HepG2 (cell line): Measurements from ENCODE around the gene MORN1. TPM values are rescaled to one million over a fixed set of nuclear protein-coding genes. Genes with fewer than 3 reads are reported as not detected.

Experiments used
- ATAC-seq: fragments of 200-7000 bp; cut with Tn5 transposase; 3 replicates; pipeline ENCODE4 v1.9.1; 2020; ENCODE audit warnings: mild to moderate bottlenecking, moderate library complexity
- BruUV-seq: library from RNA; stranded (reverse); fragments of 400-500 nt; replicated peaks from 2 replicates; lab custom pipeline; 2021; lab: Mats Ljungman, UMichigan
- CTCF ChIA-PET: fragments of 300-600 bp; formaldehyde crosslinking; extraction: SDS; loops from one replicate; lab custom pipeline; 2021; ENCODE audit warnings: low total read pairs, inconsistent platforms, low intra/inter-chr PET ratio; lab: Yijun Ruan, JAX
- POLR2A ChIA-PET: fragments of 350-600 bp; sonication (Branson Sonifier 250); formaldehyde crosslinking; loops from one replicate; lab custom pipeline; 2020; ENCODE audit warnings: antibody characterized with exemption, inconsistent platforms; lab: Yijun Ruan, JAX
- DNase-seq: peaks from one replicate; pipeline ENCODE4 v3.0.0-alpha.2; 2015; ENCODE audit warnings: low spot score
- FAIRE-seq: peaks from 3 replicates; lab custom pipeline; 2011; peaks lifted over from hg19 to GRCh38; lab: Jason Lieb, UNC
- H2AFZ ChIP-seq: one replicate; pipeline ENCODE4 v1.6.1; 2011; ENCODE audit warnings: low read length, inconsistent platforms
- H3K27ac ChIP-seq: fragments of 300-600 bp; 3 replicates; pipeline ENCODE4 v1.8.0; 2011; ENCODE audit warnings: mixed run types, mild to moderate bottlenecking, mixed read lengths, low read length, inconsistent platforms; ENCODE audit not compliant: insufficient read depth; ENCODE audit errors: extremely low read length
- H3K27me3 ChIP-seq, 2 experiments: fragments of 200-600 bp in 1 of 2; 2 replicates in 1 of 2; 3 replicates in 1 of 2; pipeline versions ENCODE4 v1.6.0 to v1.8.0; 2011; ENCODE audit warnings: low read length in 2 of 2, mild to moderate bottlenecking in 2 of 2, moderate library complexity in 2 of 2, inconsistent platforms in 1 of 2; ENCODE audit not compliant: insufficient read depth in 2 of 2, control insufficient read depth in 1 of 2
- H3K36me3 ChIP-seq, 2 experiments: fragments of 200-600 bp in 1 of 2; replicated peaks in 1 of 2; 2 replicates in 1 of 2; 3 replicates in 1 of 2; pipeline versions ENCODE4 v1.5.1 to v1.8.0; 2011; ENCODE audit warnings: low read length in 2 of 2, inconsistent platforms in 1 of 2; ENCODE audit not compliant: insufficient read depth in 2 of 2, control insufficient read depth in 1 of 2
- H3K4me1 ChIP-seq: 2 replicates; pipeline ENCODE4 v1.5.1; 2012; ENCODE audit warnings: low read length, inconsistent platforms; ENCODE audit not compliant: insufficient read depth
- H3K4me2 ChIP-seq: 2 replicates; pipeline ENCODE4 v1.6.0; 2011; ENCODE audit warnings: low read depth, low read length, inconsistent platforms
- H3K4me3 ChIP-seq, 3 experiments: fragments of 200-600 bp in 1 of 3; sonication (generic), shearing (Covaris generic) in 1 of 3; replicated peaks in 1 of 3; 2 replicates each; pipeline ENCODE4 v1.5.1; 2011 to 2016; ENCODE audit warnings: low read length in 3 of 3, inconsistent platforms in 2 of 3, low read depth in 2 of 3, mild to moderate bottlenecking in 2 of 3, control low read depth in 1 of 3, mixed read lengths in 1 of 3; ENCODE audit not compliant: insufficient read depth in 1 of 3
- H3K79me2 ChIP-seq: one replicate; pipeline ENCODE4 v1.6.1; 2011; ENCODE audit warnings: low read length, inconsistent platforms; ENCODE audit not compliant: insufficient read depth
- H3K9ac ChIP-seq: 2 replicates; pipeline ENCODE4 v1.6.0; 2011; ENCODE audit warnings: mild to moderate bottlenecking, low read depth, low read length, inconsistent platforms; ENCODE audit not compliant: insufficient read depth
- H3K9me3 ChIP-seq: 2 replicates; pipeline ENCODE4 v1.5.1; 2012; ENCODE audit warnings: mild to moderate bottlenecking, low read length
- H4K20me1 ChIP-seq: 2 replicates; pipeline ENCODE4 v1.6.0; 2011; ENCODE audit warnings: inconsistent platforms, mild to moderate bottlenecking, low read length, moderate library complexity; ENCODE audit not compliant: insufficient read depth
- AGO2 ChIP-seq: fragments of 200-400 bp; formaldehyde crosslinking; optimal IDR thresholded peaks from 2 replicates; pipeline ENCODE3; 2017; ENCODE audit warnings: mild to moderate bottlenecking, low read depth, low read length, moderate library complexity
- CREBL2 ChIP-seq: sonication (generic); formaldehyde crosslinking; IDR thresholded peaks from 2 replicates; pipeline ENCODE4 v1.8.1; 2023; ENCODE audit warnings: missing genetic modification reagents, mild to moderate bottlenecking, borderline replicate concordance
- HNRNPL ChIP-seq: fragments of 200-400 bp; formaldehyde crosslinking; IDR thresholded peaks from 2 replicates; pipeline ENCODE4 v1.6.1; 2017; ENCODE audit warnings: mild to moderate bottlenecking, low read depth, low read length
- MXI1 ChIP-seq: IDR thresholded peaks from 3 replicates; pipeline ENCODE4 v1.6.1; 2012; ENCODE audit warnings: low read depth, low read length, inconsistent platforms, borderline replicate concordance
- NR2F6 ChIP-seq, 2 experiments: IDR thresholded peaks; 2 replicates each; pipeline ENCODE4 v1.6.1; 2016; ENCODE audit warnings: antibody characterized with exemption in 1 of 2, mild to moderate bottlenecking in 1 of 2
- PHF21A ChIP-seq: sonication (generic); formaldehyde crosslinking; IDR thresholded peaks from 2 replicates; pipeline ENCODE4 v1.5.0; 2020; ENCODE audit warnings: mild to moderate bottlenecking, missing genetic modification reagents
- SOX6 ChIP-seq, 2 experiments: fragments of 450-650 bp in 1 of 2; sonication (generic) in 1 of 2; formaldehyde crosslinking in 1 of 2; IDR thresholded peaks; 2 replicates each; pipeline versions ENCODE4 v1.4.0 to v1.6.1; 2017 to 2020; ENCODE audit warnings: antibody characterized with exemption in 1 of 2, mild to moderate bottlenecking in 1 of 2, missing genetic modification reagents in 1 of 2
- TOE1 ChIP-seq: sonication (generic); formaldehyde crosslinking; IDR thresholded peaks from 2 replicates; pipeline ENCODE4 v1.4.0; 2020; ENCODE audit warnings: mild to moderate bottlenecking, missing genetic modification reagents
- ZNF337 ChIP-seq: sonication (generic); formaldehyde crosslinking; IDR thresholded peaks from 2 replicates; pipeline ENCODE4 v1.5.1; 2020; ENCODE audit warnings: missing genetic modification reagents, low read depth, mild to moderate bottlenecking, borderline replicate concordance
- ZNF792 ChIP-seq: IDR thresholded peaks from 2 replicates; pipeline ENCODE4 v1.6.1; 2016
- WGBS: methylation state at CpG from one replicate; pipeline ENCODE4 v1.1.6; 2017; ENCODE audit warnings: low lambda C conversion rate; 5-methylcytosine and 5-hydroxymethylcytosine counted together
- in situ Hi-C: cut with HindIII; loops from 2 replicates; pipeline ENCODE4 v1.10.0; 2017; ENCODE audit warnings: low pct_unique_long_range_greater_than_20kb; ENCODE audit not compliant: extremely low pct_ligation_motif_present
- intact Hi-C: fragments of 100-400 bp; cut with micrococcal nuclease; formaldehyde crosslinking; loops from one replicate; pipeline ENCODE4 v1.10.0; 2022; ENCODE audit not compliant: unreplicated experiment
- polyA plus RNA-seq, 8 experiments: library from polyadenylated mRNA; depleted of rRNA in 3 of 8; stranded (reverse) in 7 of 8; unstranded in 1 of 8; fragments of >200 nt; fragmentation: Illumina TruSeq in 4 of 8; extraction: Trizol in 4 of 8; gene quantifications; 2 replicates each; pipeline versions ENCODE4 v1.2.1 to v1.2.3, GENCODE V29; 2011 to 2016; ENCODE audit warnings: low read depth in 4 of 8, missing spikeins in 1 of 8, mixed read lengths in 1 of 8; ENCODE audit not compliant: insufficient read depth in 1 of 8
- total RNA-seq, 5 experiments: library from RNA; depleted of rRNA; stranded (reverse); fragments of >200 nt; fragmentation: Illumina TruSeq; extraction: Trizol; gene quantifications; 2 replicates each; pipeline ENCODE4 v1.2.3, GENCODE V29; 2016; ENCODE audit warnings: low read depth in 1 of 5

The MORN1 gene
- total and polyA plus RNA-seq, 2 of the 13 experiments (the other 11 are each of a cell fraction or from before 2014, with no cell fraction given): 3.1 to 6.5 TPM

GRCh38 chr1:2284932-2285331 is 106.4 kb downstream of the MORN1 start:
- TF ChIP-seq MXI1 (no peak), ZNF792 (peak; percentile 90), ZNF337 (CRISPR knock-in tag) (no peak), CREBL2 (CRISPR knock-in tag) (no peak)
- intact Hi-C loops: no loop called here
- in situ Hi-C loops: no loop called here
- Histone ChIP-seq H3K27ac (no peak overlapping the region), H3K9me3 (no peaks in the 10 kb centered on the region), H3K9ac (no peak overlapping the region), H2AFZ (no peak overlapping the region), H3K4me1 (peaks cover 24% of the 10 kb centered on the region), H3K79me2 (peaks cover 45% of the 10 kb centered on the region), H3K4me3 (no peak overlapping the region), H3K4me2 (no peak overlapping the region), H4K20me1 (peaks cover 19% of the 10 kb centered on the region; the same call in 1 of the 2 replicates), H3K36me3 (peaks cover 4 to 16% of the 10 kb centered on the region in 2 experiments; a peak in 1 of 5 replicates), H3K27me3 (no peaks in the 10 kb centered on the region)
- no peak for FAIRE-seq
- 90% methylated on average over 5 of the region's 9 CpGs for WGBS
- ChIA-PET POLR2A (no interaction called here), CTCF (no interaction called here)
- no TSS peak for BruUV-seq
- ATAC-seq: no peak; the same call in 2 of the 3 replicates
- DNase-seq: no peak

GRCh38 chr1:2283991-2284895 is 107.1 kb downstream of the MORN1 start:
- intact Hi-C loops: no loop called here
- peak; percentile 15 for DNase-seq
- H3K9ac ChIP-seq: no peak overlapping the region
- peaks cover 4 to 16% of the 10 kb centered on the region in 2 experiments; a peak in 1 of 5 replicates for H3K36me3 ChIP-seq
- POLR2A ChIA-PET: no interaction called here
- WGBS: 72% methylated on average over 18 of the region's 27 CpGs
- FAIRE-seq: no peak
- H3K4me3 ChIP-seq: no peak overlapping the region
- H3K79me2 ChIP-seq: peaks cover 46% of the 10 kb centered on the region
- in situ Hi-C loops: no loop called here
- BruUV-seq: no TSS peak
- peak; percentile 43 for ATAC-seq
- H2AFZ ChIP-seq: no peak overlapping the region
- no peaks in the 10 kb centered on the region for H3K9me3 ChIP-seq
- no peak for TF ChIP-seq TOE1
- TF ChIP-seq SOX6 (IDR thresholded peaks at IDR 0.05): no peak
- peak; percentile 18; the same call in 1 of the 2 replicates for TF ChIP-seq SOX6 (CRISPR knock-in tag; IDR thresholded peaks at IDR 0.05)
- TF ChIP-seq PHF21A: no peak
- TF ChIP-seq NR2F6 (IDR thresholded peaks at IDR 0.05): peak; percentile 31; the same call in 1 of the 2 replicates
- no peak for TF ChIP-seq NR2F6 (CRISPR knock-in tag; IDR thresholded peaks at IDR 0.05)
- 0 out of 2 replicates have a peak, but pooled peaks have one; percentile 20 for TF ChIP-seq HNRNPL
- TF ChIP-seq AGO2: peak; percentile 20
- TF ChIP-seq, all 625 proteins: peak for 4
- Histone ChIP-seq H3K4me2 (no peak overlapping the region), H3K27me3 (no peaks in the 10 kb centered on the region), H4K20me1 (peaks cover 15% of the 10 kb centered on the region; the same call in 1 of the 2 replicates), H3K4me1 (peaks cover 31% of the 10 kb centered on the region), H3K27ac (peak overlapping the region; percentile 19)
- CTCF ChIA-PET: no interaction called here
